Measurements from ENCODE around the gene TSEN15. TPM values are rescaled to one million over a fixed set of nuclear protein-coding genes. Genes with fewer than 3 reads are reported as not detected.
"Not testable (repeated sequence)": the region's sequence is repeated elsewhere in the genome, so short reads cannot be mapped to it uniquely, and the experiment has no call there.

TSEN15 gene
- total RNA-seq, 2 experiments from 2014 or later: 44.1 to 44.3 TPM

- Mint-ChIP-seq H3K27ac (no peak overlapping the region), H3K27me3 (no peaks in the 10 kb centered on the region), H3K4me3 (no peak overlapping the region), H3K4me1 (ENCODE audit: low read depth) (peaks cover 7% of the 10 kb centered on the region), H3K36me3 (peaks cover 4% of the 10 kb centered on the region), H3K9me3 (no peaks in the 10 kb centered on the region)
- intact Hi-C loops (cut with micrococcal nuclease): no loop called here
- ChIA-PET POLR2A (no interaction called here), CTCF (no interaction called here)
- DNase-seq: no peak
These were observed 31.2 kb downstream of the TSEN15 start for GRCh38 chr1:184082541-184083415.

- no peak for DNase-seq
- Mint-ChIP-seq H3K9me3 (no peaks in the 10 kb centered on the region), H3K36me3 (peaks cover 6% of the 10 kb centered on the region), H3K27me3 (no peaks in the 10 kb centered on the region), H3K4me1 (ENCODE audit: low read depth) (no peaks in the 10 kb centered on the region), H3K4me3 (no peak overlapping the region), H3K27ac (no peak overlapping the region)
- CTCF ChIA-PET: no interaction called here
- POLR2A ChIA-PET: no interaction called here
- intact Hi-C loops (cut with micrococcal nuclease): no loop called here
These were observed 34.1 kb downstream of the TSEN15 start for GRCh38 chr1:184085667-184086066.

GRCh38 chr1:184088037-184088436, 36.5 kb downstream of the TSEN15 start:
- Mint-ChIP-seq H3K27me3 (no peaks in the 10 kb centered on the region), H3K36me3 (peaks cover 6% of the 10 kb centered on the region), H3K27ac (no peak overlapping the region), H3K4me1 (ENCODE audit: low read depth) (no peaks in the 10 kb centered on the region), H3K4me3 (no peak overlapping the region), H3K9me3 (no peaks in the 10 kb centered on the region)
- intact Hi-C loops (cut with micrococcal nuclease): no loop called here
- ChIA-PET CTCF (no interaction called here), POLR2A (interaction anchor here (0.7 kb wide), 1 partner anchor 53 kb away, joined by 3 read pairs; no protein-coding TSS in a partner anchor)
- DNase-seq: no peak

GRCh38 chr1:184093071-184093470, 41.5 kb downstream of the TSEN15 start:
- Mint-ChIP-seq H3K9me3 (no peaks in the 10 kb centered on the region), H3K4me3 (no peak overlapping the region), H3K27me3 (no peaks in the 10 kb centered on the region), H3K4me1 (ENCODE audit: low read depth) (no peaks in the 10 kb centered on the region), H3K27ac (no peak overlapping the region), H3K36me3 (peaks cover 11% of the 10 kb centered on the region)
- CTCF ChIA-PET: interaction anchor here (1.5 kb wide), 1 partner anchor 129 kb away, joined by 3 read pairs; no protein-coding TSS in a partner anchor
- intact Hi-C loops (cut with micrococcal nuclease): no loop called here
- DNase-seq: no peak
- POLR2A ChIA-PET: no interaction called here

- CTCF ChIA-PET: no interaction called here
- H3K27me3 Mint-ChIP-seq: no peaks in the 10 kb centered on the region
- intact Hi-C loops (cut with micrococcal nuclease): no loop called here
- peaks cover 11% of the 10 kb centered on the region for H3K36me3 Mint-ChIP-seq
- no peak for DNase-seq
- no peaks in the 10 kb centered on the region for H3K9me3 Mint-ChIP-seq
- H3K27ac Mint-ChIP-seq: no peak overlapping the region
- no peaks in the 10 kb centered on the region for H3K4me1 Mint-ChIP-seq (ENCODE audit: low read depth)
- no peak overlapping the region for H3K4me3 Mint-ChIP-seq
- POLR2A ChIA-PET: no interaction called here
These were observed 44.5 kb downstream of the TSEN15 start for GRCh38 chr1:184096005-184096404.

- POLR2A ChIA-PET; H3K27ac Mint-ChIP-seq; H3K27me3 Mint-ChIP-seq; CTCF ChIA-PET; DNase-seq; intact Hi-C loops (cut with micrococcal nuclease); H3K9me3 Mint-ChIP-seq; H3K4me1 Mint-ChIP-seq (ENCODE audit: low read depth); H3K4me3 Mint-ChIP-seq: not testable (repeated sequence)
- peaks cover 11% of the 10 kb centered on the region for H3K36me3 Mint-ChIP-seq
These were observed 45.0 kb downstream of the TSEN15 start for GRCh38 chr1:184096580-184096979.

- H3K4me3 Mint-ChIP-seq: no peak overlapping the region
- no peak for DNase-seq
- ChIA-PET CTCF (no interaction called here), POLR2A (no interaction called here)
- H3K9me3 Mint-ChIP-seq: peaks cover 20% of the 10 kb centered on the region
- no peaks in the 10 kb centered on the region for H3K4me1 Mint-ChIP-seq (ENCODE audit: low read depth)
- no peak overlapping the region for H3K27ac Mint-ChIP-seq
- H3K36me3 Mint-ChIP-seq: peaks cover 33% of the 10 kb centered on the region
- intact Hi-C loops (cut with micrococcal nuclease): no loop called here
- no peaks in the 10 kb centered on the region for H3K27me3 Mint-ChIP-seq
These were observed 49.6 kb downstream of the TSEN15 start for GRCh38 chr1:184101141-184101540.

- ChIA-PET CTCF (no interaction called here), POLR2A (no interaction called here)
- H3K4me1 Mint-ChIP-seq (ENCODE audit: low read depth): no peaks in the 10 kb centered on the region
- no peak overlapping the region for H3K27ac Mint-ChIP-seq
- H3K9me3 Mint-ChIP-seq: peaks cover 24% of the 10 kb centered on the region
- intact Hi-C loops (cut with micrococcal nuclease): no loop called here
- H3K27me3 Mint-ChIP-seq: no peaks in the 10 kb centered on the region
- no peak overlapping the region for H3K4me3 Mint-ChIP-seq
- no peak for DNase-seq
- H3K36me3 Mint-ChIP-seq: peaks cover 34% of the 10 kb centered on the region
These were observed 50.0 kb downstream of the TSEN15 start for GRCh38 chr1:184101571-184101970.

- H3K27me3 Mint-ChIP-seq: no peaks in the 10 kb centered on the region
- intact Hi-C loops (cut with micrococcal nuclease): loop anchor here (1.0 kb wide), 1 partner anchor 112 kb away; no protein-coding TSS in a partner anchor
- peaks cover 19% of the 10 kb centered on the region for H3K9me3 Mint-ChIP-seq
- H3K4me1 Mint-ChIP-seq (ENCODE audit: low read depth): peaks cover 6% of the 10 kb centered on the region
- no peak overlapping the region for H3K27ac Mint-ChIP-seq
- CTCF ChIA-PET: no interaction called here
- DNase-seq: peak; percentile 28
- POLR2A ChIA-PET: no interaction called here
- no peak overlapping the region for H3K4me3 Mint-ChIP-seq
- H3K36me3 Mint-ChIP-seq: peaks cover 16% of the 10 kb centered on the region
These were observed 59.0 kb downstream of the TSEN15 start for GRCh38 chr1:184110272-184111204.

GRCh38 chr1:184112176-184112948, 60.8 kb downstream of the TSEN15 start:
- CTCF ChIA-PET: no interaction called here
- intact Hi-C loops (cut with micrococcal nuclease): no loop called here

GRCh38 chr1:184113251-184113650, 61.7 kb downstream of the TSEN15 start:
- no peaks in the 10 kb centered on the region for H3K27me3 Mint-ChIP-seq
- no peak for DNase-seq
- ChIA-PET CTCF (no interaction called here), POLR2A (no interaction called here)
- H3K9me3 Mint-ChIP-seq: peaks cover 2% of the 10 kb centered on the region
- no peaks in the 10 kb centered on the region for H3K36me3 Mint-ChIP-seq
- no peak overlapping the region for H3K27ac Mint-ChIP-seq
- no peak overlapping the region for H3K4me3 Mint-ChIP-seq
- H3K4me1 Mint-ChIP-seq (ENCODE audit: low read depth): peaks cover 6% of the 10 kb centered on the region
- intact Hi-C loops (cut with micrococcal nuclease): no loop called here

More at GRCh38 chr1:184112176-184112948, 60.8 kb downstream of the TSEN15 start:
- Mint-ChIP-seq H3K4me1 (ENCODE audit: low read depth) (peaks cover 6% of the 10 kb centered on the region), H3K9me3 (peaks cover 2% of the 10 kb centered on the region), H3K27me3 (no peaks in the 10 kb centered on the region), H3K27ac (no peak overlapping the region), H3K36me3 (no peaks in the 10 kb centered on the region), H3K4me3 (no peak overlapping the region)
- POLR2A ChIA-PET: no interaction called here
- no peak for DNase-seq
